Inflammatory macrophage treated with lipopolysaccharide for 1 hour (primary cell): ENCODE data around the gene TMEM266.
A peak's percentile ranks its signal among the peaks of the same experiment; 100 is the strongest.

ENCODE experiments used
- DNase-seq, 2 donors: peaks; one replicate each; pipeline ENCODE4 v3.0.0-alpha.2; 2020 to 2022

The TMEM266 gene

DNA sequence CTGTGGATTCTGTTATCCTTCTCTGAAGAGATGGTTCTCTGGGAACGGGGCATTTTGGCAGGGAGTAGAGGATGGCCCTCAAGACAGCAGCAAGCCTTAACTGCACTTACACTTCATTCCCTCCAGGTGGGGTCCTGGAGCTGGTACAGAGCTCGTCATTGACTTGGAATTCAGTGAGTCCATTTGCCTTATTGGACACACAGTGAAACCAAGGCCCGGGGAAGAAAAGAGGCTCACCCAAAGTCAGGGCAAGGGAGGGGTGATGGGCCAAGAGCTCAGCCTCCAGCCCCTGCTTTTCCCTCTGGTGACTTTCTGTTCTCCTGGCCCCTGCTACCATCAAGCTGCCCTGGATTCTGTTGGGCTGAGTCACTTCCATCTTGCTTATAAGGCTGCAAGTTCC, 125.9 kb downstream of the TMEM266 start:
- peak; percentile 13 to 38 for DNase-seq

DNA sequence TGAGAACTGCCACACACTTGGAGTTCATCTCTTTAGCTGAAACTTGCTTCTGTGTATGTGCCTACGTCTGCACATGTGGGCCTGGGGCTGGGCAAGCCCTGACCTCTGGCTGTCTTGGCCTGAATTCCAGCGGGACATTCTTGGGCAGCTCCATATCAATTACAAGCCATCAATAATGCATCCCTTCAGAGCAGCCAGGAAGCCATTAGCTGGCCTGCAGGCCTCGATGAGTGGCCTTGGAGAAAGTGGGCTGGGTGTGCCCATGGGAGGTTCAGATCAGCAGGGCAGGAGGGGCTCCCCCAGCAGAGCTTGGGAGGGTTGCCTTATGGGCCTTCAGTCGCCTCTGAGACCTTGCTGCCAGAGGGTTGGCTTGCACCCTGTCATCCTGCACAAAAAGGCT, 127.4 kb downstream of the TMEM266 start:
- no peak for DNase-seq

DNA sequence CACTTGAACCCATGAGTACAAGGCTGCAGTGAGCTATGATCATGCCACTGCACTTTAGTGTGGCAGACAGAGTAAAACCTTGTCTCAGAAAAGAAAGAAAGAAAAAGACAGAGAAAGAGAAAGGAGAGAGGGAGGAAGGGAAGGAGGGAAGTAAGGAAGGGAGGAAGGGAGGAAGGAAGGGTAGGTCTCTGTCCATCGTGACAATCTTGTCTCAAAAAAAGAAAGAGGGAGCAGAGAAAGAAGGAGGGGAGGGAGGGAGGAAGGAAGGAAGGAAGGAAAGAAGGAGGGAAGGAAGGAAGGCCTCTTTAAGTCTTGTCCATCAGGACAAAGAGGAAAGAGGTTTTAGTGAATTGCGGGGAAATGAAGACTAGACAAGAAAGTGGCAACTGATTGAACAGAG, 129.3 kb downstream of the TMEM266 start:
- no peak for DNase-seq

DNA sequence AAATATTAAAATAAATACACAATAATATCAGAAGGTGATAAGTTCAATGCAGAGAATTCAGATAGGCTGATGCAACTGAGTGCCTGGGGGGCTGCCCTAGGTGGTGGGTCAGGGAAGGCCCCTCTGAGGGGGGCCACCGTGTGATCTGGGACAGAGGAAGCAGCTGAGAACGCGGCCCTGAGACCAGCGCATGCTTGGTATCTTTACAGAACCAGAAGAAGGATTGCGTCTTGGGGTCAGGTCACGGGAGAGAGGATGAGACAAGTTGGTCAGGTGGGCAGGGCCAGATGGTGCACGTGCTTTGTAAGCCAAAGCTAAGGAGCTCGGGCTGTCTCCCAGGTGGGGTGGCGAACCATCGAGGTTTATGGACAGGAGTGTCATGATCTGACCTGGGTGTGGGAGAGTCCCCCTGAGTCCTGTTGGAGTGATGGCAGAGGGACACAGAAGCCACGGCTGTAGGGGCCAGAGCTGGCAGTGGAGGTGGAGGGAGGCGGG, 130.3 kb downstream of the TMEM266 start:
- DNase-seq = no peak

DNA sequence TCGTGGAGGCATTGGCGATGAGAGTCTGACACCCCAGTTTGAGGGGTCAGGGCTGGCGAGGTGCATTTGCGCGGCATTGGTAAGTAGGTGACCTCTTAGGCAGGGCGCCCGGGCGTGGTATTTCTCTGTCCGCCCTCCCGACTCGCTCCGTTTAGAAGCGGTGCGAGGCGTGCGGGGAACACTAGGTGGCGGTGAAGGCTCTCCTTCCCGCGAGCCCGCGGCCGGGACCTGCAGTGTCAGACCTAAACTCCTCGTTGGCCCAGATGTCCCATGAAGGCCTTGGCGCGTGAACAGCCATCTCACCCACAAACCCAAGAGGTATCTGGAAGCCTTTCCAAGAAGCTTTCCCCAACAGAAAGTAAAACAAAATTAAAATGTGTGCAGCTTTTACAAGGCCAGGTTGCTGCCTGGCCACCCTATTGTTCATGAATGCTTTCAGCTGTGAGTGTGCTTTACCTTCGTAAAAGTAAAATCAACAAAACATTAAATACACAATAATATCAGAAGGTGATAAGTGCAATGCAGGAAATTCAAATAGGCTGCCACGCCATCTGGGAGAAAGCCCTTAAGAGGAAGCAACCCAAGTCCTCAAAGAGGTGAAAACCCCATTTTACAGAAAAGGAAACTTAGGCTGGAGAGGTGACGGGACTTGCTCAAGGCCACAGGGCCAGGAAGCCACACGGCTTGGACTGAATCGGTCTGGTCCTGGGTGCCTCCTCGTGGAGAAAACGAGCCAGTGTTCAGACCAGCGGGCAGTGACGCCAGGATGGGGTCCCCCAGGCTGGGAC, 131.2 kb downstream of the TMEM266 start:
- DNase-seq = peak; percentile 30 to 84

DNA sequence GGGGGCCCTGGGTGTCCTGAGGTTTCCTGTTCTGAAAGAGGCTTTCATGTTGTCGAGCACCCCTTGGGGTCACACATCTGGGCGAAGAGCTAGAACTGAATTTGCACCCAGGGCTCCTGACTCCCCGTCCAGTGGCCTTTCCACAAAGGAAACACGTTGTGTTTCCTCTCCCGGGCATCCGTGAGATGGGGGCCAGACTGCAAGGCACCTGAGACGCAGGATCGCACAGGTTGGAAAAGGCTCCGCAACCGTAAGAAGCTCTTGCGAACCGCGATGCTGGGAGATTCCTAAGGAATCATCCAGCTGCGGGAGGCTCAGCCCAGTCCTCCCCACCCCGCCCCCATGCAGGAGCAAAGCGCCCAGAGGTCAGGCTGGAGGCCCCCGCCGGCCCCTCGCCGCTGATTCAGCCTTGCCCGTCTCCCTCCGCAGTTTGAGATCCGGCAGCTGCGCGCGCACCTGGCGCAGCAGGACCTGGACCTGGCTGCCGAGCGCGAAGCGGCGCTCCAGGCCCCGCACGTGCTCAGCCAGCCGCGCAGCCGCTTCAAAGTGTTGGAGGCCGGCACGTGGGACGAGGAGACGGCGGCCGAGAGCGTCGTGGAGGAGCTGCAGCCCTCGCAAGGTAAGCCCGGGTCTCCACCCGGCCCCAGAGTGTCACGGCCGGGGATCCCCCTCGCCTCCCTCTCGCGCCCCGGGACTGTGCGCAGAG, 131.9 kb downstream of the TMEM266 start:
- no peak for DNase-seq

DNA sequence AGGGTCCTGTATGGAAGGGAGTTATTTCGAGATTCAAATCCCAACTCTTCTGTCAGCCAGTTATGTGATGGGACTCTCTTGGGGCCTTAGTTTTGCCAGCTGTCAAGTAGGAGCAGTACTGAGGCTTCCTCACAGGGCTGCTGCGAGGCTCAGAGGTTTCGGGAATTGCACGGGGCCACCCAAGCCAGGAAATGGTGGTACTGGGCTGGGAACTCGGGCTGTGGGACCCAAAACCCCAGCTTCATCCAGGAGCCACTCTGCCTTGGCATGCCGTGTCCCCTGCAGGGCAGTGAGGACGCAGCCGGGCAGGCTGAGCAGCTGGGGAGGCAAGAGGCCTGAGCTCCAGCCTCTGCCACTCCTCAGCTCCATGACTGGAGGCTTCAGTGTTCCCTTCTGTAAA, 132.9 kb downstream of the TMEM266 start:
- no peak for DNase-seq

DNA sequence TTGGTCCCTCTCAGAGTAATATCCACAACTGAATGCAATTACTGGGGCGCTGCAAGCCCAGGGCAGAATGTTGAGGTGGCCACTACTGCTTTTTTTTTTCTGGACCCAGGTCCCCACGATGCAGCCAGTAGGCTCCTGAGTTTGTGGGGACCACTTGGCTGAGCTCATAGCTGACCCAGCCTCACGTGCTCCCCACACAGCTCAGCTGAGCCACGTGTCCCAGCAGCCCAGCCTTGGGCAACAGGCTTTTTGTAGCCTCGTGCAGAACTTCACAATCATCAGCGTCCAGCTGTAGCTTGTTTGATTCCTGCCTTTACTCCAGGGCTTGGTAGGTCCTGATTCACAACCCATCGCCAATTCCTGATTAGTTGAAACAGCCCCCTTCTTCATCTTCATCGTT, 134.1 kb downstream of the TMEM266 start:
- no peak for DNase-seq

DNA sequence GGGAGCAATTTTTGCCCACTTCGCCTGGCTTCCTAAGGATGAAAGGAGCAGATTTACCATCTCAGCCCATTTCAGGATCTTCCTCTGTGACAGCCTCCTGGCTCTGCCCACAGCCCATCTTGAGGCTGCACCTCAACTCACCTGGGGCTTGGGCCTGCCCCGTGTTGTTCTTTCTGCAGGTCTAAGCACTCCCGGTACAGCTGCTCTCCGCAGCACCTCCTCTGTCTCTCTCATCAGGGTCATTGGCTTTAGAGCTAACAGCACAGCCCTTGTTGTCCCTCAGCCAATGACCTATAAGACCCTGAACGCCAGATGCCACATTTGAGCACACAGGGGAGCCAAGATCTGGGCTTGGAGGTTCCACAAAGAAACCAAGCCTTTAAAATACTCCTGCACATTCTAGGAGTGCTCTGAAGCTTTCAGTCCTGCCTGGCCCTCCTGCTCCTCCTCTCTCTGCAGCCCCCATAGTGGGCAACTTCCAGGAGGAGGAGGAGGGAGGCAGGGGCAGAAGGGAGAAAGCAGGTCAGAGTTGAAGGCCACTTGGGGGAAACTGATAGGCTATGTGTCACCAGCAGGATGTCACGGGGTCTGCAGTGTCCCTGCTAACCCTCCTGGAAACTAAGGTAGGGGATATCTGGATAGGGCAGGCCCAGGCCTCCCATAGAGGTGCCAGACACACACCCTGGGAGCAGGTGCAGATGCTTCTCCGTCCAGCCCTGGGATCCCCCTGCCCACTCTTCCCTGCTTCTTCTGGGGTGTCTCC, 135.9 kb downstream of the TMEM266 start:
- no peak for DNase-seq

DNA sequence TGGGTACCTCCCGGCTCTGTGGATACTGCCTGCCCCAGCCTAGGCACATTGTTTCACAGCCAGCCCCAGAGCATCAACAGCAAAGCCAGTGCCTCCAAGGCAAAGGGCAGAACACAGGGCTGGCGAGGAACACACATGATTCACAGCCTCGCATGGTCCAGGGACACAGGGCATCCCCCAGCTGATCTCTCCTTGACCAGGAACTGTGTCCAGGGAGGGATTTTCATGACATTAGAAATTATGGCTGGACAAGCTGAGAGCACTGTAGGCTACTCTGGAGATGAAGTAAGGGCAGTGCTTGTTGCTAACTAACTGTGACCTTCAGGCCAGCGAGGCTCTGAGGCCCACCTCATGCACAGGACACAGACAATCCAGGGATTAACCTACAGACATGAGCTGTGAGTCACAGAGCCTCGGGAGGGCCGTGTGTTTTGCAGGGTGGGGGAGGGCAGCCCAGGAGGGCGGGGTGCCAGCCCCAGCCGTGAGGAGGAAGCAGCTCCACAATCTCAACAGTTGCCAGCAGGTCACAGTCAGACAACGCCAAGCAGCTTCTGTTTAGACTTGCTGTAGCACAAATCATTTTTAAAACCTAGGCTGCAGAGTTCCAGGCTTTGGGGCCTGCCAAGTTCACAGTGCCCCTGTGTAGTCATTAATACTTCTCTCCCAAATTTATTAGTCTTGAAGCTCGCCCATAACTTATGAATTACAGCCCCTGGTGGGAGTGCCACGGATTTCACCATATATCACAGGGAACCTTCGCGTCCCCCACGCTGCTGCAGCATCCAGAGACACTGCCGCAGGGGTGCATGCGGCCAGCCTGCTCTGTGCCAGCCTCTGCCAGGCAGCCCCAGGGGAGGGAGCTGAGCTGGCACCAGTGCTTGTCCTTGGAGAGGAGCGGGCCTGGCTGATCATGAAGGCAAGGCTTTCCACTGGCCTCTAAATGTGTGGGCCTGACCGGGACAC, 136.8 kb downstream of the TMEM266 start:
- DNase-seq = peak; percentile 22 to 29

DNA sequence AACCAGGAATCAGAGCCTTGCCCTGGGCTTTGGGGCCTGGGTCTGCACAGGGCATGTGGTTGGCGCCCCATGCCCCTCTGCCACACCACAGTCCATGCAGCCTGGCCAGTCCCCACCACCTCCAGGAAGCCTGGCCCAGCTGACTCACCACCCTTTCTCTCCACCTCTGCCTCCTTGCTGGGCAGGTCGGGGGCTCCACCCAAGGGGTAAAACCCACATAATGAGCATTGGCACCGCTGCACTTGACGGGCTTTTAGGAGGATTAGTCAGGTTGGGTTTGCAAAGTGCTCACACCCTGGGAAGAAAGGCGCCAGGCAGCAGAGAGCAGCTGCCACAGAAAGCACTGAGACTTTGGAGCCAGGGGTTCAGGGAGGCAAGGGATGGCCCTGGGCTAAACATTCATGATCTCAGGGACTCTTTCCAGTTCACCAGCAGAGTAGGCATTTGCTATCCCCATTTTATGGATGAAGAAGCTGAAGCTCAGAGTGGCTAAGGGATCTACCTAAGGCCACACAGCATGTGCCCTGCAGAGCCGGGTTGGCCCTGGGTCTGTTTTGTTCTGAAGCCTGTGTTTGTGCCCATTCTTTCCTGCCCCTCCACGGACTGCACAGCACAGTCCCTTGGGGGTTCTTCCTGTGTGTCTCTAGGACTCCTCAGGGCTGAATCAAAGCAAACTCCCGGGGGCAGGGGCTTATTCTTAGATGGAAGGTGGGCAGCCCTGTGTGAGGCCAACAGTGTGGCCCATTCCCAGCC, 138.1 kb downstream of the TMEM266 start:
- no peak for DNase-seq

DNA sequence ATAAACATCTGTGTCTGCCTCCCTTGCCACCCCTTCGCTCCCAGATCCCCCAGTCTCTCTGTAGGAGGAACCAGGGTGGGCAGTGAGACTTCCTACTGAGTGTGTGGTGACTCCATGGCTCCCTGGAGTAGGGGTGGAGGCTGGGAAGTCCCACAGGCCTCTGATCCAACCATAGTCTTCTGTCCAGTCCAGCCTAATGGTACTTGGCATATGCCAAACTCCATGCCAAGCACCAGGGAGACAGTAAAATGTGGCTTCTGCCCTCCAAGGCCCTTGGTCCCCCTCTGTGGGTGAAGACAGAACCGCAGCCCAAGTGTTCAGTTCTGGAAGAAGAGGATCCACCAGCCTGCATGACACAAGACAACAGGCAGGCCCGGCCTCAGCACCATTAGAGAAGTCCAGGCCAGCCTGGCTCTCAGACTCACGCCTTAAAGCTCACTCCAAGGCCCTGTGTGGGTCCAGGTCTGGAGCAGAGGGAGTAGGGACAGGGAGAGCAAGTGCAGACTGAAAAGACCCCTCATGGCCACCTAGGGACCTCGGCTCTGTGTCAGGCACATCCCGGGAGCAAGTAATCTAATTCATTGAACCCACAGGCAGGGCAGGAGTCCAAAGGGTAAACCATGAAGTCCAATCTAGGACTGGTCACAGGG, 138.8 kb downstream of the TMEM266 start:
- DNase-seq = no peak

DNA sequence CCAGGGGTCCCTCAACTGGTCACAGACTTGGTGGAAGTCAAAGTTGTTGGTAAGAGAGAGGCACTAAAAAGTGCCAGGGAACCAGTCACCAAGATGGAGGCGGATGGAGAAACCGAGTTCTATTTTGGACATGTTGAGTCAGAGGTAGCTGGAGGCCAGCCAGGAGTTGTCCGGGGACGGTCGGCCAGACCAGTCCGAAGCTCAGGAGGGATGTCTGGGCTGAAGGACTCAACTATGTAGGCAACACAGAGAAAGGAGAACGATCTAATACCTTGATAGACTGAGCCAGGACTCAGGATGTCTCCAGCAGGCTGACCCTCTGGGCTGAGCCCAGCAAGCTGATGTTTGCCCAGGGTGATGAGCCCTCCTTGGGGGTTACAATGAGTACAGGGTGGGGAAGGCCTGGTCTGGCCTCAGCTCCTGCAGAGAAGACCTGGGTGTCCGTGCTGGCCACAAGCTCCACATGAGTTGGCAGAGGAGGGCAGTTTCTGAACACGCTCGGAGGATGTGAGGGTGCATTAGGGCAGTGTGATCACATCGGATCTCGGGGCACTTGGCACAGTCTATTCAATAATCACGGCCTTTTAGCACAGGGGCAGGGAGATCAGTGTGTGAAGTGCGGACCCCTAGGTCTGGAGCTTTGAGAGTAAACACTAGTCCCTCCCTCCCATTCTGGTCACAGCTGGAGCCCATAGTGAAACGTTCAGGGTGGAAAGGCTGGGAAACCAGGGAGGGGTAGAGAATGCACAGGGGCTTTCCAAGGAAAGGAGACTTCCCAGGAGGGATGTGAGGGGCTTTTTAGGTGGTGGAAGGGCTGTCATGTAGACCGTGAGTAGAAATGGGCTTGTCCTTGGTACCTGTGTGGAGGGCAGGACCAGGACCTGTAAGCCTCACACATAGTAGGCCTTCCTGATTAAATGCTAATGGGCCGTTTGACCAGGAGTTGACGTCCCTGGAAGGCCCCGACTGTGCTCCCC, 139.6 kb downstream of the TMEM266 start:
- DNase-seq = no peak

DNA sequence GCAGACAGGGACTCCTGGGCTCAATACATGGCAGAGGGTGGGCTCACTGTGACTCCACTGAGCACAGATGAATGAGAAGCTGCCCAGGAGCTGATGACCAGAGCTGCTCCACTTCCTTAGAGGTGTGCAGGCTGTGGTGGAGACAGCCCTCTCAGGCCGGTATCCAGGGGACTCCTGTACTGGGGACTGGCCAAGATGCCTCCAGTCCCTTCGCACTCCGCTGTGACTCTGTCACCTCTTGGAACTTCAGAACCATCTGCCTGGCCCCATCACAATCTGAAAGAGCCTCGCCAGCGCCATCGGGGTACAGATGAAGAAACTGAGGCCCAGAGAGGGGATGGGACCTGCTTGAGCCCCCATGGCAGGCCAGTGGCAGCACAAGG, 140.3 kb downstream of the TMEM266 start:
- no peak for DNase-seq

DNA sequence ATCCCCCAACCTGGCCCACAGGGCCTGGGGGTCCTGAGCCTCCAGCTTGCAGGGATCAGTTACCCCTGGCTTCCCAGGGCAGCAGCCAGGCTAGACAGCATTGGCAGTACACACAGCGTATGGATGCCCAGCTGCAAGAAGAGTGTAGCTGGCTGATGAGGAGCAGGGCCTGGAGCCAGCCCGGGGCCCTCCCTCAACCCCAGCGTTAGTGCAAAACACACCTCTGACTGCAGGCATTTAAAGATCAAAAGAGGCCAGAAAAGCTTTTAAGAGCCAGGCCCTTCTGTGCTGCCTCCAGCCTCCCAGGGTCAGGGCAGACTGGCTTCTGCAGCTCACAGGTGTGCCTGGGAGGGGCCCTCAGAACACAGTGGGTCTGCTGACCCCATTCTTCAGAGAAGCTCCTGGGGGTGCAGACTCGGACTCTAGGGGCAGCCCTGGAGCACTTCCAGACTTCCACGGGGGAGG, 140.9 kb downstream of the TMEM266 start:
- no peak for DNase-seq

DNA sequence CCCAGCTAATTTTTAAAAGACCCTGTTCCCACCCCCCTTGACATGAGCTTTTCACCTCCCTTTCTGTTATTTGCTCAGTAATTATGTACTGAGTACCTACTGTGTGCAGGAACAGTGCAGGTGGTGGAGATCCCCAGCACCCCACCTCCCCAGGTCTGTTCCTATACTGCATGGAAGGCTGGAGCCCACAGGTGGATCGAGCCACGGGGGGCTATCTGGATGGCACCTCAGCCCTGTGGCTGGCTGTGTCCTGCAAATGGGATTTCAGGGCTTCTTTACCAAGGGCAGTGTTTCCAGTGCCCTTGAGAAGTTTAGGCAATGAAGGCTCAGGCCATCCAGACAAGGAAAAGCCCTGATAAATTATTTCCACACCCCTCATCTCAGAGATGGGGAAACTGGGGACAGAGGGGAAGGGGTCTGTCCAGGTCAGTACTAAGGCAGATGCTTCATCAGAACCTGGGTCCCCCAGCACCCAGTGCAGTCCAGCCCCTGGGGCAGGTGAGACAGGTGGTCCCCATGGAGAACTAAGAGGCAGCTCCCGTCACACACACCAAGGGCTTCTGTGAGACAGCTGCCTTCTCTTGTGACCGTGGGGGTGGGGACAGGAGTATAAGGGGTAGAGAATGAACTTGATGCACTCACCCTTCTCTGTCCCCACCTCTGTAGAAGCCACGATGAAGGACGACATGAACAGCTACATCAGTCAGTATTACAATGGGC, 141.9 kb downstream of the TMEM266 start:
- DNase-seq = no peak

DNA sequence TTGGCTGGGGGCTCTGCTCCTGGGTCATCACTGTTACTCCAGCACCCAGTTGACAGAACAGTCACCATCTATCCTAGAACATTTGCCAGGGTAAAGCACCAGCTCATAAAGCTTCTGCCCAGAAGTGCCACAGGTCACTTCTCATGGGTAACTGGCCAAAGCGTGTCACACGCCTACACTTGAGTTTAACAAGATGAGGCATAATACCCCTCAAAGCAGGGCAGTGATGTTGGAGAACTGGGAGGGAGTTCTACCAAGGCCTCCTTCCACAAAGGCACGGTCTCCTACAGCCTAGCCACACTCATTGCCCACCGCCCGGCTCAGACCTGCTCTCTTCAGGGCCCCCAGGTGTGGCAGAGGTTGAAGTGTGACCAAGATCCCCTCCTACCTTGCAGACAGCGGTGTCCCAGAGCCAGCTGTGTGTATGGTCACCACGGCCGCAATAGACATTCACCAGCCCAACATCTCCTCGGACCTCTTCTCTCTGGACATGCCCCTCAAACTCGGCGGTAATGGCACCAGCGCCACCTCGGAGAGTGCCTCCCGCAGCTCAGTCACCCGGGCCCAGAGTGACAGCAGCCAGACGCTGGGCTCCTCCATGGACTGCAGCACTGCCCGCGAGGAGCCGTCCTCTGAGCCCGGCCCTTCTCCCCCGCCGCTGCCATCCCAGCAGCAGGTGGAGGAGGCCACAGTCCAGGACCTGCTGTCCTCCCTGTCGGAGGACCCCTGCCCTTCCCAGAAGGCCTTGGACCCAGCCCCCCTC, 143.7 kb downstream of the TMEM266 start:
- no peak for DNase-seq
